Activated naive CD4-positive, alpha-beta T cell treated with Interleukin-2 at 50 U/mL for 16 hours (primary cell): ENCODE data around the gene DBX1.
"Not testable (repeated sequence)": the region's sequence is repeated elsewhere in the genome, so short reads cannot be mapped to it uniquely, and the experiment has no call there.

ENCODE experiments used
- DNase-seq: peaks from one replicate; pipeline ENCODE4 v3.0.0-alpha.2; 2020

DBX1 gene

DNA sequence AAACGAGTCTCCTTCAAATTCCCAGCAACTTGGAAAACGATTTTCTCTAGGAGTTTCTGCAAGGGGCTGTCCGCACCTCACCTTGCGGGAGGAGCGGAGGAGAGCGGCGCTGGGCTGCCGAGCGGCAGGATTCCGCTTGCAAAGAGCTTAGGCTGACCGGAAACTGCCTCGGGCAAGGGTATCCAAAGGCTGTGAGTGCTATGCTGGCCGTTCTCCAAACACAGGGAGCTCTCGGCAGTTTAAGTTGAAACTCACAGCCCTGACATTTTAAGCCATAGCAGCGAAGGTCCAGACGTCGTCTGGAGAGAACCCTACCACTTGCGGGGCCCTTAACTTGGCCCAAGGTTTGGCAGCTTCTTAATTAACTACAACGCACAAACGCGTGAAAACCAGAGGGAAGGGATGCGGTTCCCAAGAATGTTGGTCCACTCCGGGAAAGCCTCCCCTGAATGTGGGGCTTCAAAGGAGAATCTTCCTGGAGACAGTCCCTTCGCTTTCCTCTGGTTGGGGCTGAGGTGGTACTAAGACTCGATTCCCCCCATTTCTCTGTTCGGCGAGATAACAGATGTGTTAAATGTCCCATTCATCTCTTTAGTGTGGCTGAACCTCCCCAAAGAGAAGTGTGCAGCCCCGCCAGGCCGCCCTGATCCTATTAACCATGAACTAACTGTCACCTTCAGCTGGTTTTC lies 1.1 kb upstream of the DBX1 start:
- DNase-seq: no peak

DNA sequence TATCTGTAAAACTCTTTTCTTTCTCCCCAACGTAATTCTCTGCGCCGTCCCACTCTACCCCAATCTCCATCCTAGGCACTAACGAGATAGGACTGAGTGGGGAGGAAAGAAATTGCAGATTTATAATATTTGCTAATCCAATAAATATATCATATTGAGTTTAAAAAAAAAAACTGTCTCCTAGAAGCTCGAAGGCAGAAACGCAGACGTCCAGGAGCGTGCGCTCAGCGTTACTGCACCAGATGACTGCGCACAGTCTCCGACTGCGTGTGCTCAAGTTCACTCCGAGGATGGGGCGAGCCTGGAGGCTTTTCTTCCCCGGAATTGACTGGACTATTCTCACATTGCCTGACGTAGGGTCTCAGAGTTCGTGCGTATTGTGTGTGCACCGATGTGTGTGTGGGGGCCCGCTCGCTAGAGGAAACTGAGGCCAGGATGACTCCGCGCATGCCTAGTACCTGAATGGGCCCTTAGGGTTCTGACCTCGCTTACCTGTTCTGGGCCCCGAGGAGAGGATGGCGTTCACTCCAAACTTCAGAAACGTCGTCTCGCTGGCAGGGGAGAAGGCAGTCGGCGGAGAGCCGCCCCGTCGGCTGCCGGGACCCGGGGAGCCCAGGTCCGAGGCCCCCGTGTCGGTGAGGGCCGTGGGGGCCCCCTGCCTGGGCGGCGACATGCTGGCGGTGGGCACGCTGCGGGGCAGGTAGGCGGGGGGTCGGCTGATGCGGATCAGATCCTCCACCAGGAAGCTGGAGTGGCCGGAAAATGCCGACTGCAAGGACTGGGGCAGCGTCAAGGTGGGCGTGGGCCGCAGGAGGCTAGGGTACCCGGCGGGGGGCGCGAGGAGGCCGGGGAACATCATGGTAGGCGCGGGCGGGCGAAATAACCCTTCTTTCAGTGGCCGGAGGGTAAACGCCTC lies 551 bp downstream of the DBX1 start:
- no peak for DNase-seq

DNA sequence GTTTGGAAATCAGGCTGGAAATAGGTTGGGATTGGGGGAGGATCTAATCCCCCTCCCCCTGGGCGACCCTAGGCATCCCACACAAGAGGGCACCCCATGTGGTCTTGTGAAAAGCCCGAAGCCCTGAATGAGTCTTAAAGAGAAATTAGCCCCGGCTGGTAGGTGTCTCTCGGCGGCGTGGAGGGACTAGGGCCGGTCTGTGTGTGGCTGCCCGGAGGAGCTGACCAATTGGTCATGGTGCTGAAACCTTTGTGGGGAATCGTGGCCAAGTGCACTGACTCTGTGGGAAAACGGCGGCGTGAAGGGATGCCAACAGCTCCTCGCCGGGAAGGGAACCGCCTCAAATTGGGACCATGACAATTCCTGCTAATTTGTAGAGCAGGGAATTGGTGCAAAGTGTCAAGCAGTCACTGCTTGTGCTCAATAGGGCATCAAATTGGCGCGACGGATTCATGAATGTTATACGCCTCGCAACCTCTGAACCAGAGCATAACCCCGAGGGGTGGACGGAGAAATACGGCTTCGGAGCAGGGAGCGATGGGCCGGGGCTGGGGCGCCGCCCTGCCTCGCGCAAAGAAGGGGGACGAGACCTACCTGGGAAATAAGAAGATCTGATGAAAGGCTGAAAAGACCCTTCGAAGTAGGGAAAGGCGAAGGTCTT lies 1.5 kb downstream of the DBX1 start:
- no peak for DNase-seq

DNA sequence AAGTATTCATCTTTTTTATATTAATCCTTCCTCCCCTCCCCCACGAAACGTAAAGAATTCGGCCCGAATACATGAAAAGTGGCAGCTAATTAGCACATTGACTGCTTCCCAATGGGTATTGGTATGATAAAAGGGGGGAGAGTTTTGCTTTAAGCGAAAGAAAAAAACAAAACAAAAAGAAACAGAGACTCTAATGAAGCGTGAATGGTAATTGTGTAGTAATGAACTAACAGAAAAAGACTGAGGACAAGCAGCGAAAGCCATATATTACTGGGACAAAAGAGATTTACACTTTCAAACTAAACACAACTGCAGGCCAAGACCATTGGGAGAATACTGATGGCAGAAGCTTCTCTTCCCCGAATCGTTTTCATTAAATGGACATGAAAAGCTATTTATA lies 2.5 kb downstream of the DBX1 start:
- DNase-seq: no peak

DNA sequence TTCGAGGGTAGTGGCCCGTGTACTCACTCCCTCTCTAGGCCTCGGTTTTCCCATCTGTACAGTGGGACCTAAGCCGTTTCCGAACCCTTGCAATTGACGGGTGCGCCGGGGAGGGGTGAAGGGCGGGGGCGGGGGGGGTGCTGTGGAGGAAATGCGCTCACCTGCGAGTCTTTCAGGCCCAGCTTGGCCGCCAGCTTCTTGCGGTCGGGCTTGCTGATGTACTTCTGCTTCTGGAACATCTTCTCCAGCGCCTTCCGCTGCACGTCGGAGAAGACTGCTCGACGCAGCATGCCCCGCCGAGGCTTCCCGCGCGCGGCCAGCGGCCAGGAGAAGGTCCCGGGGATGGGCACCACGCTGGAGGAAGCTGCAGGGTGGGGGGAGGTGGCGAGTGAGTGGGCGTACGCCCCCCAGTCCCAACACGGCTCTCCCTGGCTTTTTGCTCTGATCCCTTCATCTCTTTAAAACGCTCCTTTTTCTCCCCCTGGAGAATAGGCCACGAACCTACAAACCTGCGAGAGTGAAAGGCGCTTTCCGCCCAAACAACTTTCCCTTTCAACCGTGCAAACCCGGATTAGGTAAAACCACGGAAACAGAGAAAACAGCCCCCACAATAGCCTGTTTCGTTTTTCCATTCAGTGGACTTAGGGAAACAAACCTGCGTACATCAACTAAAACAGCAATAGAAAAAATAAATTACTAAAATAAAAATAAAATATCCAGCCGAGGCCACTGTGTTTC lies 3.2 kb downstream of the DBX1 start:
- peak; percentile 23 for DNase-seq

DNA sequence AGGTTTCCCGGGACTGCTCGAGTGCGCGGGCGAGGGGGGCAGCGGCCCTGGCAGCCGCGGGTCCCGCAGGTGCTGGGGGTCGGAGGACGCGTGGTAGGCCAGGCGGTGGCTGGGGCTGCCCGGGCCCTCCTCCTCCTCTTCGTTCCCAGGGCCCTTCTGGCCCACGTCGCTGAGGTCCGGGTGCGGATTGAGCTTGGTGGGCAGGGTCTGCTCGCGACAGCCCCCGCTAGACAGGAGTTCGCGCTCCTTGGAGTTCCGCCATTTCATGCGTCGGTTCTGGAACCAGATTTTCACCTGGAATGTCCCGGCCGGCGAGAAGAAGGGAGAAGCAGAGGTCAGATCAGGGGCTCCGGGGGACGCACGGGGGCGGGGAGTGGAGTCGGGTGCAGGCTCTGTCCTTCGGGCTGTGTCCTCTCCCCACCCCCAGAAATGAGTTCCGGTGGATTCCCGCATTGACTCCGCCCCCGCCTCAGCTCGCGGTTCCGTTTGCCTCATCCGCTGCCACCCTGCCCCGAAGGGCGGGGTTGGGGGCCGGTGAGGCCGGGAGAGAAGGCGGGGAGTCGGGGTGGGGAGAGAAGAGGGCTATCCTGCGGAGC lies 3.9 kb downstream of the DBX1 start:
- DNase-seq: peak; percentile 56

DNA sequence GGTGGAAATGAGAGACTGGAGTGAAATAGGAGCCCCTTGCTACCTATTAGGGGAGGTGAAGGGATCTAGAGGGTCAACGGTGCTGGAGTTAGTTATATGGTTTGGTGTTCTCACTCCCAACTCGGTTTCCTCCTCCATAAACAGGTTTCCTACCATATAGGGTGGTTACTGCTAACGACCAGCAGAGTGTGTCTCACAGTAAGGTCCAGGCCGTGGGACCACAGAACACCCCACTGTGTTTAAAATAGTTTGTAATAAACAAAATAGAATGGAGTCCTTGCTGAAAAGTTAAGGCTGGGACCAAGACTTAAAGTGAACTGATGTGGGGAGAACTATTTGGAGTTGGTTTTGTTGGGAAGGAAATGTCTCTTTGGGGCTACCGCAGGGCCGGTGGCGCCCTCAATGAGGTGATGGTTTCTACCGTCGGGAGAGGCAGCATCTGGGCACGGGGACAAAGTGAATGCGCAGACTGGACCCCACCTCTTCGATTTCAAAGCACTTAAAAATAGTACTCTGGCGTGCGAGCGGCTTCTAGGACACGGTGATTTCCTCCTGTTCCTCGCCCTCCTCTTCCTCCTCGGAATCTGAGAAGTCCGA lies 4.5 kb downstream of the DBX1 start:
- no peak for DNase-seq

DNA sequence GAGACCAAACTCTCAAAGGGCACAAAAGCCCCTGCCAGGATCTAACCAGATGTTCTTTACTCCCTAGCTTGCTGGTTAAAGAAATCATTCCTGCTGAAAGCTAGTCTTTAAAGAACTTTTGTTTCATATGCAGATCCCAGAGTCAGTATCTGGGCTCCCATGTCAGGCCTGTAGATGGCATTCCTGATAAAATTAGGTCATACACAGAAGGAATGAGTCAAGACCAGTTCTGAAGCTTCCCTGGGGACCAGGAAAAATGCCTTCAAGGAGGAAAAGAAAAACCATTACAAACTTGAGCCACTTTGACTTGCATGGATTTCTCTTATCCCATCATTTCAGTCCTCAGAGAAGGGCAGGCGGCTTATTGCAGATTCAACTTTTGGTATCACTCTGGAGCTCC lies 5.9 kb downstream of the DBX1 start:
- no peak for DNase-seq

DNA sequence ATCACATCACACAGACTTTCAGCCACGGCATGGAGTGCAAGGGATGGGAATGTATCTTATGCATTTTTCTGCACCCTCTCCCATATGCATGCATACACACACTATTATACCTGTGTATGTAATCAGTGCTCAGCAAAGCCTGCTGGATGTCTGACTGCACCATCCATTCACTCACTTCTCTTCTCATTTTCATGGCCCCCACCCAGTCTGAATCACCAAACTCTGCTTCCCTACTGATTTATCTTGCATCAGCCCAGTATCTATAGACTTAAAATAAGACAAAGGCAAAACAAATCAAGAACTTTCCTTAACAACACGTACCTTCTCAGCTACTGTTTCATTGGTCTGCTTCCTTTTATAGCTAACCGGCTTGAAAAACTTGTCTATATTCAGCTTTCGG lies 21.6 kb downstream of the DBX1 start:
- no peak for DNase-seq

DNA sequence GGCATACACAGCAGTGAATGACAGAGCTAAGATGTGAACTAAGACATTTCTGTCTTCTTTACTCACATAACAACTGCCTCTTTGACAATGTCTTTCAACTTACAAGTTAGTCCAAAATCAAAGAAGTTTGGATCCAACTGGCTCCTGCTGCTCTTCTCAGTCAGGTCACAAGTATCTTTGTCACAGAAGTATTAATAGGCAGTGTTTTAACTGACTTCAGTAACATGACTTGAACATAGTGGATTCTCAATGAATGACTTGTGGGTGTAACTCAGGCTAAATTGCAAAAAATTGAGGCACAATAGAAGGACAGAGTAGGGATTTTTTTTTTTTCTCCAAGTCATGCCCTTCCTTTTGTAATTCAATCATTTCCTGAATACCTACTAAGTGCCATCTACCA lies 22.6 kb downstream of the DBX1 start:
- DNase-seq: no peak

DNA sequence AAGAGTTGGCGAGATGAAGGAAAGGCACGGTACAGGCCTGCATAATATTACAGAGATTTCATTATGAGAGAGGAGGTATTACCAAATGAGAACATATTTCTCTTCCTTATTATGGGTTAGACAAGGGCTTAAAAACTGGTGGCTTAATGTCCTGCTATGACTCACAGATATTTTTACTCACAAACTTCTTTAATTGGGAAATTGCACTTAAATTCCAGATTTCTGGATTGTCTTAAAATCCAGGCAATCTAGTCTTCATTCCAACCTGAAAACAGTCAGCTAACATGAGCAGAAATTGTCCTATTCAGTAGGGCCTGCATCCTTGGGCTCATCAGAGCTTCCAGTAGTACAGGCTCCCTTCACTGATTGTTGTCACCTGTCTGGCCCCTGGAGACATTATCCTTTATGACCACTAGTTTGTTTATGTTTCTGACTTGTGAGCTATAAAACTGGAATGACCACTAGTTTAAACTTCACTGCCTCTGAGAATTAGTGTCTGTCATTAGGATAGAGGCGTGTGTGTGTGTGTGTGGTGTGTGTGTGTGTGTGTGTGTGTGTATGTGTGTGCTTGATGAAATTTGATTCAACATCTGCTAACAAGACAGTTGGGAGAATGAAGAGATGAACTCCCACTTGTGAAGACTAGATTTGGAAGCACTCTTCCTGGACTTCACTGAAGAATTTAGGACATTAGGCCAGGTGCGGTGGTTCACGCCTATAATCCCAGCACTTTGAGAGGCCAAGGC lies 25.1 kb downstream of the DBX1 start:
- DNase-seq: no peak

DNA sequence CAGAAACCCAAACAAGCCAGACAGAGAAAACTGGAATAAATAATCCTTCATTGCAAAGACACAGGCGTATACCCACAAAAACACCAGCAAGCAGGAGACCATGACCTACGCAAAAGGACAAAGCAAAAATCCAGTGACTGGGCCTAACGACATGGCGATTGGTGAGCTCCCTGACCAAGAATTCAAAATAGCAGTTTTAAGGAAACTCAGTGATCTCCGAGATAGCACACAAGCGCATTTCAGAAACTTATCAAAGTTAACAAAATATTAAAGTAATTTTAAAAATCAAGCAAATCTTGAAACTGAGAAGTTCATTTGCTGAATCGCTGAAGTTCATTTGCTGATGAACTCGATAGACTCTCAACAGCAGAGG lies 27.6 kb downstream of the DBX1 start:
- DNase-seq: no peak

DNA sequence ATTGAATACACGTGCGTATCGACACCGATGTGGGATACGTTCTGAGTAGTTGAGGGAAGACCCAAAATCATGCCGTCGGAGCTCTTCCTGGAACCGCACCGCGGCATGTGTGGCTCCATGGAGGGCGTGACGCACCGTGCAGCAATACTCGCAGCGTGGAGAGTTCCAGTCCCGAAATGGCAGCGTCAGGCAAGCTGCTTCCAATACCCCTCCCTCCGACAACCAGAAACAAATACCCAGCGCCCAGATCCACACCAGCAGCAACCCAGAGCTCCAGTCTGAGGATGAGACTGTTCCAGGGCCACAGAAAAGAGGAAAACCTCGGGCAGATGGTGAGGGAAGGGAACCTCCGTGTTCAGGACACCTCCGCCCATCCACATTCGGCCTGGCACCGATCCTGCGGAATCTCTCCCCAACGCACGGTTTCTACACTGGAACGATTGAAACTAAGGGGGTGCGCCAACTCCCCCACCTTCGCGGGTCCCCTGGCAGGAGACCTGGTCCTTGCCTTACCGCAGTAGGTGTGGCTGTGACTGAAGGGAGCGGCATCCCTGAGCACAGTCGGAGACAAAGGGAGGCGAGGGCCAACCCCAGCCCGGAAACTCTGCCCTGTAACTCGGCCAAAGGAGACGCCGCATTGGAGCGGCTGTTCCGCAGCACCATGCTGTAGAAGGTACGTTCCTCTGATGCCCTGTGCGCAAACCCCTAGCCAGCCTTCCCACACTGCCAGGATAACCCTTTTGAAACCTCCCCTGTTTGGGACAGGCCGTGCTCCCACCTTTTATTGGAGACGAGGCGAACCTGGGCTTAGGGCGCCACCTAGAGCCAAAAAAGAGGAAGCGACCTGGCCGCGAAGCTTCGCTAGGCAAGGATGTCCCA lies 28.2 kb downstream of the DBX1 start:
- peak; percentile 47 for DNase-seq

DNA sequence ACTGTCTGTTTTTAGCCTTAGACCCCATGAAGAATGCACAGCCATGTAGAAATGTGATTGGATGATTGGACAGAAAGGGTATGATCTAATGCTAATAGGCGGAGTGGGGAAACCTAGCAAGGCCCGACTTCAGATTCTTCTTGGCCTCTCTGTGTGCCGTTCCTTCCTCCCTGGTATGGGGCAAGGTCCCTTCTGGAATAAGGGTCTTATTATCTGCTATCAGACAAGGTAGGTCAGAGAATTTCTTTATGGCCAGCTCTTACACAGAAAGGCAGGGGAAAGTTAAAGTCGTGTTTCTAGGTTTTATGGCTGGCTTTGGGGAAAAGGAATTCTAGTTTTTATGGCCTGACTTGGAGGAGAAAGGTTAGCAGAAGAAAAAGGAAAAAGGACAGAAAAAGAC lies 30.6 kb downstream of the DBX1 start:
- no peak for DNase-seq

DNA sequence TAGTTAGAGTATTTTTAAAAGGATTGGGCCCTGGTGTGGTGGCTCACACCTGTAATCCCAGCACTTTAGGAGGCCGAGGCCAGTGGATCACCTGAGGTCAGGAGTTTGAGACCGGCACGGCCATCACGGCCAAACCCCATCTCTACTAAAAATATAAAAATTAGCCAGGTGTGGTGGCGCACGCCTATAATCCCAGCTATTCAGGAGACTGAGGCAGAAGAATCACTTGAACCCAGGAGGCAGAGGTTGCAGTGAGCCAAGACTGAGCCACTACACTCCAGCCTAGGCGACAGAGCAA lies 31.8 kb downstream of the DBX1 start:
- DNase-seq: not testable (repeated sequence)

DNA sequence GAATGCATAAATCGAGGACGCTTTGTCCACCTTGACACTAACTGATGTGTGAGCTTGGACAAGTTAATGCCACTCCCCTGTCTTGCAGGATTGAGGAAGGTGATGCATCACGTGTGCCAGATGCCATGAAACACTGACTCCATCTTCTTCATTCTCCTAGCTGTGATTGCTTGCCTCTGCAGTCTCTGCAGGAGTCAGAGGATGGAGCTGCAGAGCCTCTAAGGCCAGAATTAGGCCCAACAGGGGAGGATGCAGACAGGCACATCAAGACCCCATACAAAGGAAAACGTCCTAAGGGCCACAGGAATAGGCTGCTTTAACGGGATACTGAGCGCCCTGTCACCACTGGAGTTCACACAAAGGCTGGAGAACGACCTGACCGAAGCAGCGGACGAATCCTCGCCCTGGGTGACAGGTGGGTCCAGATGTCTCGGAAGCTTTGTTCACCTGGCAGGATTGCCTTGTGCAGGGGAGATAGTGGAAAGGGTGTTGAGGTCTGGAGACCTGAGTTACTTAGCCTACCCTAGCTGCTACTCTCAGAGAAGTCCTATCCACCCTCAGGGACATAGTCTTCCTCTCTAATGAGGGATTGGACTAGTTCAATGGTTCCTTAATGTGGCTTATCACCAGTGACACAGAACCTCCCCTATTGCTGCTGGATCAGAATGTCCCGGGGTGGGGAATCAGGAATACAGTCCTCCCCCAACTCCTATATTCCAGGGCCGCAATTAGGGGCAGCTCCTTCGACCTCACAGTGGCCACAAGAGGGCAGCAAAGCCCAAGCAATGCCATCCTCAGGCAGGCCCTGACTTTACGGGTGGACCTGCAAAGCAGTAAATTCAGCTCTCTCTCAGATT lies 32.4 kb downstream of the DBX1 start:
- DNase-seq: peak; percentile 78

DNA sequence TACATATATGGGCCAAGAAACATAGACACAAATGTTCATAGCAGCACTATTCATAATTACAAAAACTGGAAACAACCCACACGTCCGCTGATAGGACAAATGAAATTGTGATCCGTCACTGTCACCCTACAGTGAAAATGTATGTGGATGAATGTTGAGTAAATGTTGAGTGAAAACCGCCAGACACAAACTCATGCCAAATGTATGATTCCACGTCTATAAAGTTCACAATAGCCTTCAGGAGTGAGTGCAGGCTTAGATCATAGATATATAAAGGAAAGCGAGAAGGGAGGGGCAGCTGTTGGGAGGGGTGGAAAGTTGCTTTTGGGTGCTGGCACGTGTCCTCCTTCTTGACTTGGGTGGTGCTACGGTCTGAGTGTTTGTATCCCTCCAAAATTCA lies 33.6 kb downstream of the DBX1 start:
- DNase-seq: no peak

DNA sequence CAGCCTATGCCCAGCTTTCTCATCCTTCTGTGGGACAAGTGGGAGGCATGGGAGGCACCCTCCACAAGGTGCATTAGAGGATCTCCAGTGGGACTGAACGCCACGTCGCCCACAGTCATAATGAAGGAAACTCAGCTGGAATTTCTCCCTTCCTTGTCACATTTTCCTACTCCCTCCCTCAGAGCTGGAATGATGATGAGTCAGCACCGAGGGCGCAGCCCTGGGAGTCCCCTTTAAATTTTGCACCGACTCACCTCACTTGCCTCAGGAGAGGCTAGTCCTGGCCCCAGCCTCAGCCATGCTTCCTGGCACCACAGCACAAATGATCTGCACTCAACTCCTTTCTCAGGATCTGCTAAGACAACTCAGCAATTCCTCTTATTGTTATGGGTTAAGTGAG lies 34.3 kb downstream of the DBX1 start:
- no peak for DNase-seq

DNA sequence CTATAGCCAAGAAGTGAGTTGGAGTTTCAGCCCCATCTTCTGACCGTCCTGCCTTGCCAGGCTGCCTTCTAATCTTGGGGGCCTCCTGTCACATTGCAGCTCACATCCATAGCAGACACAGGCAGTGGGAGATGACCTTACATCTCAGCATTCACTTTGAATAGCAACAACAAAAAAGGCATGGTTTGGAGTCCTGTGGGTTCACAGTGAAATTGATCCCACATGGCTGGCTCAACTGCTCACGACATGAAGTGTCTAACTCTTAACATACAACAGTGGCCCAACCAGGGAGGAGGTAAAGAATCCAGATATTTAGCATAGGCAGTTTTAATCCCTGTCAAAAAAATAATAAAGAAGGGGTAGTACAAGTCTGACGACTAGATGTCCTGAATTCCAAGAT lies 38.1 kb downstream of the DBX1 start:
- no peak for DNase-seq
